GM10847 (cell line): ENCODE results near the gene STAP2.

ENCODE experiments used
- POLR2A ChIP-seq: IDR thresholded peaks from 2 replicates; pipeline ENCODE4 v1.6.1; 2011; ENCODE audit not compliant: insufficient read length; ENCODE audit errors: extremely low read depth

The STAP2 gene

GRCh38 chr19:4327252-4327876 lies 11.3 kb downstream of the STAP2 start:
- no peak for TF ChIP-seq POLR2A

GRCh38 chr19:4326837-4327251 lies 11.8 kb downstream of the STAP2 start:
- no peak for TF ChIP-seq POLR2A

DNA sequence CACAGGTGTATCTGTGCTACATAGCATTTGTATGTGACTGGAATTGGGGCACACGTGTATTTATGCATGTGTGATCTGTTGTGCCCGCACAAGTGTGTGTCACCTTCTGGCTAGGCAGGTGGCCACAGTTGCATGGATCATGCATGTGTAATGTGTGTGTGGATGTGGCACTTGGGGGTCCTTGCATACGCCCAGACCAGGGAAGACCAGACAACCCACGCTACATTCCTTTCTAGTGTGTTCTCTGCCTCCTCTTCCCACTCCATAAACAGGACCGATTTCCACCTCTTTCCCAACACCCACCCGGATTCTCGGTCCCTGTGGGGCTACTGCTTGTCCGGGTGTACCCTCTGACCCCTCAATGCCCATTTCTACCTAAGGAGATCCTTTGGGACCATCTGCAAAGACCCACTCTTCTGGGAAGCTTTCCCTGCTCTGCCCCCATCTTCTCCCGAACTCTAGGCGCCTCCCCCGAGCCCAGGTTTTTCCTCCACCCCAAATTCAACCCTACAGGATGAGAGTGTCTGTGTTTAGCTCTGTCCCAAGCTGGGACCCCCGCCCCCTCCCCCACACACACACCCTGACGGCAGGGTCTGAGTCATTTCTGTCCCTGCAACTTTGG lies 12.3 kb downstream of the STAP2 start:
- no peak for TF ChIP-seq POLR2A

DNA sequence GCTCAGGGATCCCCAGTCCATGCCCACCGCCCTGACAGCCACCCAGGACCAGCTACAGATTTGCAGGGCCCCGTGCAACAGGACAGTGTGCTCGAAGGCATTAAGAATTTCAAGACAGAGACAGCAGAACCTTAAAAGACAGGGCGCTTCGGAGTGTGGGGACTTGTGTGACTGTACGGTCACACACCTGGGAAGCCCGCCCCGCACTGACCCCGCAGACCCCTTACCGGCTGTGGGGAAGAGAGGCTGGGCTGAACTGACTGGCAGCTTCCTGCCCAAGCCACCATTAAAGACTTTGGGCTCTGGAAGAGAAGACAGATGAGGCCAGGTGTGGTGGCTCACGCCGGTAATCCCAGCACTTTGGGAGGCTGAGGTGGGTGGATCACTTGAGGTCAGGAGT lies 14.4 kb downstream of the STAP2 start:
- TF ChIP-seq POLR2A, result no peak

DNA sequence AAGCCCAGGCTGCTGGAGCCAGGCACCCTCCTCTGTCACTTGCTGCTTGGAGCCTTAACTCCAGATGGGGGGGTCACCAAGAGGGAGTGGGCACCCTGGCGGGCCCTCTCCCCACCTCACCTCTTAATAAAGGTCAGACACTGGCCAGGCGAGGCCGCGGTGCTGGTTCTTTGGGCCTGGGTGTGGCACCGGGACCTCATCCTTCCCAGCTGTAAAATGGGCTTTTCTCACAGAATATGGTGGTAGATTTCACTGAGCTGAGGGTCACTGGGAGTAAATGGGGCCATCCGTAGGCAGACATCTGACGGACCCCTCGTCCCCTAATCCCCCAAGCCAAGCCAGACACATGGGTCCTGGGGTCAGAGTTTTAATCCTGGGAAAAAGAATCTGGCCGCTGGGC lies 14.9 kb downstream of the STAP2 start:
- no peak for TF ChIP-seq POLR2A

DNA sequence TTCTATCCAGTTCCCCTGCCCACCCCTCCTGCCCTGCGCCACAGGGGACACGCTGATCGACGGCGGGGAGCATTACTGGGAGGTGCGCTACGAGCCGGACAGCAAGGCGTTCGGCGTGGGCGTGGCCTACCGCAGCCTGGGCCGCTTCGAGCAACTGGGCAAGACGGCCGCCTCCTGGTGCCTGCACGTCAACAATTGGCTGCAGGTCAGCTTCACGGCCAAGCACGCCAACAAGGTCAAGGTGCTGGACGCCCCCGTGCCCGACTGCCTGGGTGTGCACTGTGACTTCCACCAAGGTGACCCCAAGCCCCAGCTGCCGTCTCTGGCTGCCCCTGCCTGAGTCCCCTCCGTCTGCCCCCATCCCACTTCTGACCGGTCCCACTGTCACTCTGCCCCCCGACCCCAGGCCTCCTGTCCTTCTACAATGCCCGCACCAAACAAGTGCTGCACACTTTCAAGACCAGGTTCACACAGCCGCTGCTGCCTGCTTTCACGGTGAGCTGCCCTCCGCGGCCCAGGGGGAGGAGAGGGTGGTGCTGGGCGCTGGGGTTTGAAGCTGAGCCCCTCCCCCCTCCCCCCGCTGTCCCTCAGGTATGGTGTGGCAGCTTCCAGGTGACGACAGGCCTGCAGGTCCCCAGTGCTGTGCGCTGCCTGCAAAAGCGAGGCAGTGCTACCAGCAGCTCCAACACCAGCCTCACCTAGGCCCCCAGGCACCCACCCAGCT lies 15.5 kb downstream of the STAP2 start:
- TF ChIP-seq POLR2A, result no peak

- TF ChIP-seq POLR2A, result no peak
These were observed 18.2 kb downstream of the STAP2 start for GRCh38 chr19:4320419-4320818.

DNA sequence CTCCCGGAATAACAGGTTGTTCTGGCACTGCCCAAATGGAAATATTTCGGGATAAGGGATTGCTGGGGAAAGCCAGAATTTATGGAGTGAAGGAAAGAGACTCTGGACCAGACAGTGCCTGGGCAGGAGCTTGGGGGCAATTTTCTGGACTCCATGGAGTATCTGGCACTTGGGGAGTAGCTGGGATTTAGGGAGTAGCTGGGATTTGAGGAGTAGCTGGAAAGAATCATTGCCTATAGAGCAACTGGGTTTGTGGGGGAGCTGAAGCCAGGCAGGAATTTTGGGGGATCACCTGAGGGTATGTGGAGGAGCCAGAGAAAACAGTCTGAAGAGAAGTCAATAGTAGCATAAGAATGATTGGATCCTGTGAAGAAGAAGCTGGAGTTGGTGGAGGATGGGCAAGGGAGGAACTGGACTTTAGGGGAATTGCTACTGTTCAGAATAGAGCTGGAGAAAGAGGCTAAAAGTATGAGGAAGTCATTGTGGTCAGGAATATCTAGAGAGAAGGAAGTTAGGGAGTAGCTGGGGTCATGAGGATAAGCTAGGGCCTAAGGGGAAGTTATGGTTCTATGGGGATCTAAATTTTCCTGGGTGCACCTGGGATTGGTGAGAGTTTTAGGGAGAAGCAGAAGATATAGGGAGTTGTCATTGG lies 19.4 kb downstream of the STAP2 start:
- TF ChIP-seq POLR2A, result no peak

GRCh38 chr19:4318460-4318859 lies 20.2 kb downstream of the STAP2 start:
- no peak for TF ChIP-seq POLR2A

DNA sequence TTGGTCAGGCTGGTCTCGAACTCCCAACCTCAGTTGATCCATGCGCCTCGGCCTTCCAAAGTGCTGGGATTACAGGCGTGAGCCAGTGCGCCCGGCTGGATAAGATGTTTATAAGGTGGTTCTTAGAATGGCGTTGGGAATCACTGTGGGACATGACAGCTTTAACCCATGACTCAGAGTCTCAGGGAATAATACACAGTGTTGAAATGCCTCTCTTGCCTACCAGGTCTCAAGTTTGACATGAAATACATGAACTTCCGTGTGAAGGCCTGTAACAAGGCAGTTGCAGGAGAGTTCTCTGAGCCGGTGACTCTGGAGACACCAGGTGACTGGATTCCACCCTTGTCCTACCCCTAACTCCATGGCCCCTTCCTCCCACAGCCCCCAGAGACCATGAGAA lies 21.7 kb downstream of the STAP2 start:
- TF ChIP-seq POLR2A, result no peak

DNA sequence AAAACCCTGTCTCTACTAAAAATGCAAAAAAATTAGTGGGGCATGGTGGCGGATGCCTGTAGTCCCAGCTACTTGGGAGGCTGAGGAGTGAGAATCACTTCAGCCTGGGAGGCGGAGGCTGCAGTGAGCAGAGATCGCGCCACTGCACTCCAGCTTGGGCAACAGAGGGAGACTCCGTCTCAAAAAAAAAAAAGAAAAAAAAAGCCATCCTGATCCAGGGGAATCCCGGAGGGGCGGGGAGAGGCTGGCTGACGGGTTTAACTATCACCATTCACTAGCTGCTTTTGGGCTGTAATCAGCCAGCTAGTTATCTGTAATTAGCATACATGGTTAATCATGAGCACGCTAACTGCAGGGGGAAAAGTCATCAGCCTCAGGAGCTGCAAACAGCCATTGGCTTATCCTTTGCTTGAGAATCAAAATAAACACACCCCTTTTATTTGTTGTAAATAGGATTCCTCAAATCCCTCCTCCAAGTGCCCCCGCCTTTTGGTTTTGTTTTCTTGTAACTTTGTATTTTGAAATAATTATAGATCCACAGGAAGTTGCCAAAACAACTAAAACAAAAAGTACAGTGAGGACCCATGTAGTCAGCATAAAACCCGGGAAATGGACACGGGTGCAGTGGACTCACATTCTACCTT lies 24.7 kb downstream of the STAP2 start:
- TF ChIP-seq POLR2A, result no peak

GRCh38 chr19:4310247-4311121 lies 28.1 kb downstream of the STAP2 start:
- no peak for TF ChIP-seq POLR2A

DNA sequence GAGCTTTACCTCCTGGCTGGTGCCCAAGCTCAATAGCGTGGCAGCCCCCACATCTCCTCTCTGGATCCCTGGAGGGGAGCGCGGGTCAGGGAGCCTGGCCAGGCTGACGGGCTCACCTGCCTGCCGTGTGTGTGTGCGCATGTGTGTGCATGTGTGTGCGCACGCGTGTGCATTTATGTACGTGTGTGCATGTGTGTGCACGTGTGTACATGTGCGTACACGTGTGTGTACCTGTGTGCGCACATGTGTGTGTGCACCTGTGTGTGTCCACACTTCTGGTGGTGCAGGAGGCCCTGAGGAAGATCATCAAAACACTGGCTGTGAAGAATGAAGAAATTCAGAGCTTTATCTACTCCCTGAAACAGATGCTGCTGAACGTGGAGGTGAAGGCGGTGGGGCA lies 33.0 kb downstream of the STAP2 start:
- TF ChIP-seq POLR2A, result no peak

DNA sequence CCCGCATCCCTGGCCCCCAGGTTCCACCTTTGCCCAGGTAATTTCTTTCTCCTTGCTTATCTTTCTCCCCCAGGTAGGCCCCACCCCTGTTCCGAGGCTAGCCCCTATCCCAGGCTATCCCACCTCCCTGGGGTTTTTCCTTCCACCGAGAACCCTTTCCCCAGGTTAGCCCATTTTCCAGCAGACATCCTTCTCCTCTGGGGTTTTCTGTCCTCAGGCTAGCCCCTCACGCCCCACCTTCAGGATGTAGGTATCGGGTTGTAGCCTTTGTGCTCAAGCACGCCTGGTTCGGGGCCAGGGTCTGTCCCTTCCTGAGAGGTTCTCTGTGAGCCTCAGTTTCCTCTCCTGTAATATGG lies 33.4 kb downstream of the STAP2 start:
- no peak for TF ChIP-seq POLR2A
